Stimulated activated CD8-positive, alpha-beta memory T cell treated with anti-CD3 and anti-CD28 coated beads, Interleukin-7, amount 100 ng/mL, for 4 hours (primary cell): Measurements from ENCODE around the gene NDUFAB1.
"Not testable (repeated sequence)": the region's sequence is repeated elsewhere in the genome, so short reads cannot be mapped to it uniquely, and the experiment has no call there.

Experiments used
- DNase-seq, 2 donors: peaks; one replicate each; pipeline ENCODE4 v3.0.0-alpha.2; 2020; ENCODE audit warnings: low read depth in 2 of 2

NDUFAB1 gene

GRCh38 chr16:23584186-23585076 lies 11.7 kb downstream of the NDUFAB1 start:
- no peak for DNase-seq

GRCh38 chr16:23583271-23583670 lies 12.8 kb downstream of the NDUFAB1 start:
- not testable (repeated sequence) for DNase-seq

- DNase-seq, result no peak
Measured at GRCh38 chr16:23581764-23582163, 14.4 kb downstream of the NDUFAB1 start.

- DNase-seq, result no peak
Measured at GRCh38 chr16:23580391-23580790, 15.7 kb downstream of the NDUFAB1 start.

GRCh38 chr16:23579371-23579770 lies 16.7 kb downstream of the NDUFAB1 start:
- DNase-seq, result no peak

GRCh38 chr16:23578101-23578830 lies 17.9 kb downstream of the NDUFAB1 start:
- DNase-seq, result no peak

- no peak for DNase-seq
Measured at GRCh38 chr16:23577493-23577892, 18.6 kb downstream of the NDUFAB1 start.

- no peak for DNase-seq
Measured at GRCh38 chr16:23575834-23576233, 20.3 kb downstream of the NDUFAB1 start.

- no peak for DNase-seq
Measured at GRCh38 chr16:23573817-23574216, 22.3 kb downstream of the NDUFAB1 start.

- DNase-seq, result no peak
Measured at GRCh38 chr16:23572394-23572793, 23.7 kb downstream of the NDUFAB1 start.

- DNase-seq, result no peak
Measured at GRCh38 chr16:23571895-23572294, 24.2 kb downstream of the NDUFAB1 start.

- DNase-seq, result no peak
Measured at GRCh38 chr16:23570992-23571632, 25.0 kb downstream of the NDUFAB1 start.

- no peak for DNase-seq
Measured at GRCh38 chr16:23567602-23568001, 28.5 kb downstream of the NDUFAB1 start.

GRCh38 chr16:23566724-23567123 lies 29.4 kb downstream of the NDUFAB1 start:
- no peak for DNase-seq

- DNase-seq, result no peak
Measured at GRCh38 chr16:23564575-23565363, 31.3 kb downstream of the NDUFAB1 start.

GRCh38 chr16:23563186-23563585 lies 32.9 kb downstream of the NDUFAB1 start:
- DNase-seq, result no peak

GRCh38 chr16:23562505-23562904 lies 33.6 kb downstream of the NDUFAB1 start:
- no peak for DNase-seq

GRCh38 chr16:23561586-23561985 lies 34.5 kb downstream of the NDUFAB1 start:
- no peak for DNase-seq

- DNase-seq, result no peak
Measured at GRCh38 chr16:23557779-23558702, 38.1 kb downstream of the NDUFAB1 start.
